UCSD-AML1 (cell line): Measurements from ENCODE around the gene DTX1.
"Not testable (repeated sequence)": the region's sequence is repeated elsewhere in the genome, so short reads cannot be mapped to it uniquely, and the experiment has no call there.

ENCODE experiments used
- DNase-seq: peaks from one replicate; lab custom pipeline; 2025; ENCODE audit not compliant: unreplicated experiment; lab: John Stamatoyannopoulos, UW

The DTX1 gene

DNA sequence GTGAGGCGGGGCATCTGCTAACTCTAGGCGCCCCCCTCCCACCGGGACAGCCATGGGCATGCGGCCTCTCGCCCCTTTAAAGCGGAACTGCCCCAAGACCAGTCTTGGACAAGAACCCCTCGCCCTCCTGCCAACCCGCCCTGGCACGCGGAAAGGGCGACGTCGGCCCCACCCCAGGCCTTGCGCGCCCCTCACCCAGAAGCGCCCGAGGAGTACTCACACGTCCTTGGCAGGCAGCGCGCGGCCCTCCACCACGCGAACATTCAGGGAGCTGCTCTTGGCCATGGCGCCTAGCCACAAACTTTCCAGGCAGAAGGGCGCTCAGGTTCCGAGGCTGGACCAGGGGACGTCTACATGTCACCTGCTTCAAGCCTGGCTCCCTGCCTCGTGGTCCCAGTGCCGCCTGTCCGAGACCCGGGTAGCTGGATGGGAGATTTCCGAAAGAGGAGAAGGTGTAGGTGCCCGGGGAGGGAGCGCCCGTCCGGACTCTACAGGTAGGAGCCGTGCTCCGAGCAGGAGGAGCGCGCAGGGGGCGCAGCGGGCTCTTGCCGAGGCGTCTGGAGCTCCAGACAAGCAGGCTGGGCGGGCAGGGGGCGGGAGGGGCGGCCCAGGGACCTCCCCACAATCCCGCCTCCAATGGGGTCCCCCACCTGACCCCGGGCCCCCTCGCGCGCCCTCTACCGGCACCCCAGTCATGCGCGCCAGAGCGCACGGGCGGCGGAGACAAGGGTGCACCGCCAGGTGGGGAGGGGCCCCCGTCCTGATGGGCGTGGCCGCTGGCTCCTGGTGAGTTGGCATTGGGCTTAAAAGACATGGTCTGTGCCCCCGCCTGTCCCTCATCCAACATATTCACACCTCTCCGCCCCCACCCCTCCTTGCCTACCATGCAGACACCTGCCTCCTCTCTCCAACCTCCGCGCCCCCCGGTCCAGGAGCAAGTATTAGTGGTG lies 78.9 kb downstream of the DTX1 start, which contains the start of gene RASAL1:
RASAL1 (minus strand) TSS at position 584 of the 950 bp plus-strand sequence; CDS start at position 285, 299 bp downstream.
- DNase-seq = peak; percentile 64

- DNase-seq = peak; percentile 63
Measured at GRCh38 chr12:113136128-113136989, 79.8 kb downstream of the DTX1 start.

- DNase-seq = no peak
Measured at GRCh38 chr12:113136990-113137511, 80.5 kb downstream of the DTX1 start.

DNA sequence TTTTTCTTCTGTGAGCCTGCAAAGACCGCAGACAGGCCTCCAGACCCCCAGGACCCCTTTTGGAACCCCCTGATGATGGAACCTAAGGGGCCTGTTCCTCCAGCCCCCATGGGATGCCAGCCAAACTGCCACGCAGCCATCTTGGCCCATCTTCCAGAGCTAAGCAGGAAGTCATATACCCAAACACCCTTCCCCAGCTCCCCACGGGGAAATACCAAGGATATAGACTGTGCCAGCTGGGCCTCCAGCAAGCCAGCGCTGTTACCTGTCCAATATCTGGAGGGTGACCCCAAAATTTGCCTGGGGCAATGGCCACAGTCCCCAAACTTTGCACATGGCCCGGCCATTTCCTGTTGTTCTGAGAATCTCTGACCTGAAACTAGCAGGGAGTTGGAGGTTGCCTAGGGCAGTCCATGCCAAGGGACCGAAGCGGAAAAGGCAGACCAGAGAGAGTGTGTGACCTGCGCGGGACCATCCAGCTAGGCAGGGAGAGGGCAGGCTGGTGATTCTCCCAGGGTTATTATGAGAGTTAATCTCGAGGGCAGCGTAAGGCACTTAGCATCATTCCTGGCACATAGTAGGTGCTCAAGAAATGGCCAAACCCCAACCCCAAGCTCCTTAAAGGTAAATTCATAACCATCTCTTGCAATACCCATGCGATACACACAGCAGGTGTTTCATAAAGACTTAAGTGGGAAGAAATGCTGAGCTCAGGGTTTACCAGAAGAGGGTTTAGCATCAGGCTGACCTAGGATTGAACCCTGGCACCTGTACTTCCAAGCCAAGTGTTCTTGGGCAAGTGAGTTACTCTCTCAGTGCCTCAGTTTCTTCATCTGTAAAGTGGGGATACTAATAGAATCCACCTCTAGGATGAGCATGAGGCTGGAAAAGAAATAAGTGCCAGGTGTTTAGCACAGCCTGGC lies 81.6 kb downstream of the DTX1 start:
- DNase-seq = no peak

GRCh38 chr12:113138826-113139225 lies 82.3 kb downstream of the DTX1 start:
- no peak for DNase-seq

DNA sequence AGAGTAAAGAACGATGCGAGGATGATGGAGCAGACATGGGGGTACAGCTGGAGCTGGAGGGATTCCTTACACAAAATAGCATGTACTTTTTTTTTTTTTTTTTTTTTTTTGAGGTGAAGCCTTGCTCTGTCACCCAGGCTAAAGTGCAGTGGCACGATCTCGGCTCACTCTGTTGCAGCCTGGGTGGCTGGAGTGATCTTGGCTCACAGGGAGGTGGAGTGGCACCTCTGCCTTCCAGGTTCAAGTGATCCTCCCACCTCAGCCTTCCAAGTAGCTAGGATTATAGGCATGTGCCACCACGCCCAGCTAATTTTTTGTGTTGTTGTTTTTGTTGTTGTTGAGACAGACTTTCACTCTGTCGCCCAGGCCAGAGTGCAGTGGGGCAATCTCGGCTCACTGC lies 84.2 kb downstream of the DTX1 start:
- DNase-seq = no peak

DNA sequence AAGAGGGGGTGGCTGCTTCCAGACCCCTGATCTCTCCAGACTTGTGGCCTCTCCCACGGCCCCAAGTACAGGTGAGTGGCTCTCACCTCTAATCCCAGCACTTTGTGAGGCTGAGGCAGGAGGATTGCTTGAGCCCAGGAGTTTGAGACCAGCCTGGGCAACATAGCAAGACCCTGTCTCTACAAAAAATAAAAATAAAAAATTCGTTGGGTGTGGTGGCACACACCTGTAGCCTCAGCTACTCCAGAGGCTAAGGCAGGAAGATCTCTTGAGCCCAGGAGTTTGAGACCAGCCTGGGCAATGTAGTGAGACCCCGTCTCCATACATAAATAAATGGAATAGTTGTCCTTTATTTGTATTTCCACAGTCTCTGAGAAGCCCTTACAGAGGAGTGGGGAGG lies 85.2 kb downstream of the DTX1 start:
- not testable (repeated sequence) for DNase-seq

DNA sequence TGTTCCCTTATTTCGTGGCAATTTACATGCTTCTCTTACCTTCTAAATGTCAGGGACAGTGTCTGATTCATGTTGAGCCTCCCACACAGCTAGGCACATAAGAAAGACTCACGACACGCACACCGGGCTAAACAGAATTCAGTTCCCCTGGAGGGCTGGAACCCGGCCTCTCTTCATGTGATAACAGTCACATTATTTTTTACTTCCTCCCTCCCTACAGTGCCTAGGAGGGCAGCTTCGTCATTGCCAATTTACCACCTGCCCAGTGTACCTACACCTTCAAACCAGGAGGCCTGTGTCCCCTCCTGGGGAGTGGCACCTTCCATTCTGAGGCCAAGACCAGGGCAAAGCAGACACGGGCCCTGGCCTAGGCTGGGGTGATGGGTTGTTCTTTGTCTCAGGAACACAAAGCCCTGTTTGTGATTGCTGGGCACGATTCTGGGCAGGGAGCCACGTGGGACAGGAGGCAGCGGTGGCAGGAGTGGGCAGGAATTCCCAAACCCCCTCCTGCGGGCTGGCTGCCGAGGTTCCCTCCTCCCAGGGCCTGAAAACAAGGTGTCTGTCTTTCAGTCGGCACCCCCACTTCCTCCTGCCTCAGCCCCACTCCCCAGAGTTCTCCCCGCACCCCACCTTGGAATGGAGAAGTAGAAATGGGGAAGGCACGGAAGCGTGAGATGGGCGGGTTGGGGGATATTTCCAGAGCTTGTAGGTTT lies 85.8 kb downstream of the DTX1 start:
- DNase-seq = peak; percentile 65

GRCh38 chr12:113142886-113143332 lies 86.4 kb downstream of the DTX1 start:
- no peak for DNase-seq

DNA sequence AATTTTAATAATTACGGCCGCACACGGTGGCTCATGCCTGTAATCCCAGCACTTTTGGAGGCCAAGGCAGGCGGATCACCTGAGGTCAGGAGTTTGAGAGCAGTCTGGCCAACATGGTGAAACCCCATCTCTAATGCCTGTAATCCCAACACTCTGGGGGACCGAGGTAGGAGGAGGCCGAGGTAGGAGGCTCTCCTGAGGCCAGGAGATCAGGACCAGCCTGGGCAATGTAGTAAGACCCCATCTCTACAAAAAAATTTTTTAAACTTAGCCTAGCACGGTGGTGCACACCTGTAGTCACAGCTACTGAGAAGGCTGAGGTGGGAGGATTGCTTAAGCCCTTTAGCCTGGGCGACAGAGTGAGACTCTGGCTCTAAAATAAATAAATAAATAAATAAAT lies 87.4 kb downstream of the DTX1 start:
- no peak for DNase-seq

DNA sequence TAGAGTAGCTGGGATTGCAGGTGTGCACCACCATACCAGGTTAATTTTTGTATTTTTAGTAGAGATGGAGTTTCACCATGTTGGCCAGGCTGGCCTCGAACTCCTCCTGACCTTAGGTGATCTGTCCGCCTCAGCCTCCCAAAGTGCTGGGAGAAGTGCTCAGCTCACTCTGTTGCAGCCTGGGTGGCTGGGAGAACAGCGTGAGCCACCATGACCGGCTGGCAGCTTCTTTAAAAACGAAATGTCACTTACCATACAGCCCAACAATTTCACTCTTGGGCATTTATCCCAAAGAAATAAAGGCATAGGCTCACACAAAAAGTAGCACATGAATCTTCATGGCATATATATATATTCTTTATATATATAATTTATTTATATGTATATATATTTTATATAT lies 88.3 kb downstream of the DTX1 start:
- DNase-seq = no peak

DNA sequence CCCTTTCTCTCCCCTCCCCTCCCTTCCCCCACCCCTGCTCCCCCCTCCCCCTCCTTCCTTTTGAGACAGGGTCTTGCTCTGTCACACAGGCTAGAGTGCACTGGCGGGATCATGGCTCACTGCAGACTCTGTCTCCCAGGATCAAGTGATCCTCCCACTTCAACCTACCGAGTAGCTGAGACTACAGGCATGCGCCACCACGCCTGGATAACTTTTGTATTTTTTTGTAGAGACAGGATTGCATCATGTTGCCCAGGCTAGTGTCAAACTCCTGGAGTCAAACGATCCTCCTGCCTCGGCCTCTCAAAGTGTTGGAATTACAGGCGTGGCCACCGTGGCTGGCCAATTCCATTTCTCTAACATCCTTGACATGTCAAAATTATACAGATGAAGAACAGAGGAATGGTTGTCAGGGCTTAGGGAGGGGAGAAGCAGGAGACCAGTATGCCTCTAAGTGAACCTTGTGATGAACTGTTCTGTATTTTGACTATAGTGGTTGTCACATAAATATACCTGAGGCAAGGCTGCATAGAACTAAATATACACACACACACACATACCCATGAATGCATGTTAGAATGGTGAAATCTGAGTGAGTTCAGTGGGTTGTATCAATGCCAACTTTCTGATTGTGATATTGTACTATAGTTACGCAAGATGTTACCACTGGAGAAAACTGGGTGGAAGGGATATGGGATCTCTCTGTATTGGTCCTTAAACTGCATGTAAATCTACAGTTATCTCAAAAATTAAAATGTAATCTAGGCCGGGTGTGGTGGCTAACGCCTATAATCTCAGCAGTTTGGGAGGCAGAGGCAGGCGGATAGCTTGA lies 89.4 kb downstream of the DTX1 start:
- no peak for DNase-seq

GRCh38 chr12:113146999-113147398 lies 90.5 kb downstream of the DTX1 start:
- DNase-seq = no peak
